GM21367 (cell line): ENCODE measurements around the gene CENPO.

Source experiments
- ATAC-seq: cut with Tn5 transposase; IDR thresholded peaks from one replicate; pipeline ENCODE4 v1.9.1; 2021; ENCODE audit not compliant: unreplicated experiment

The CENPO gene

GRCh38 chr2:24857746-24858145 is 64.5 kb downstream of the CENPO start:
- no peak for ATAC-seq

- ATAC-seq: no peak
Measured at GRCh38 chr2:24858996-24859395, 65.8 kb downstream of the CENPO start.

GRCh38 chr2:24859968-24860600 is 66.9 kb downstream of the CENPO start:
- ATAC-seq: no peak

- ATAC-seq: no peak
Measured at GRCh38 chr2:24860631-24861030, 67.4 kb downstream of the CENPO start.

GRCh38 chr2:24861500-24861899 is 68.3 kb downstream of the CENPO start:
- ATAC-seq: no peak

DNA sequence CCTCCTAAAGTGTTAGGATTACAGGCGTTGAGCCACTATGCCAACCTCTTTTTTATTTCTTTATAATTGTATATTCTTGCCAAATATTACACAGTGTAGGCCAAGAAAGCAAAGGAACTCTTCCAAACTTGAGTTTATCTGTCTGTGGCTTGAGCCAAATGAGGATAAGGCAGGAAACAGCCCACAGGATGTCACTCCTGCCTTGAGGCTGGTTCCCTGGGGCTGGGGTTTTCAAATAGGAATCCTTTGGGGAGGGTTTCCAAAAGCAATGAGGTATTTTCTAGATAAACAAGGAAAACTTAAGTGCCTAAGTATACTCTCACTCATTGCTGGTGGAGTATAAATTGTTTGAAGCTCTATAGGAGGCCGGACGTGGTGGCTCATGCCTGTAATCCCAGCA is 70.4 kb downstream of the CENPO start:
- ATAC-seq: no peak

GRCh38 chr2:24866946-24867345 is 73.7 kb downstream of the CENPO start:
- no peak for ATAC-seq

DNA sequence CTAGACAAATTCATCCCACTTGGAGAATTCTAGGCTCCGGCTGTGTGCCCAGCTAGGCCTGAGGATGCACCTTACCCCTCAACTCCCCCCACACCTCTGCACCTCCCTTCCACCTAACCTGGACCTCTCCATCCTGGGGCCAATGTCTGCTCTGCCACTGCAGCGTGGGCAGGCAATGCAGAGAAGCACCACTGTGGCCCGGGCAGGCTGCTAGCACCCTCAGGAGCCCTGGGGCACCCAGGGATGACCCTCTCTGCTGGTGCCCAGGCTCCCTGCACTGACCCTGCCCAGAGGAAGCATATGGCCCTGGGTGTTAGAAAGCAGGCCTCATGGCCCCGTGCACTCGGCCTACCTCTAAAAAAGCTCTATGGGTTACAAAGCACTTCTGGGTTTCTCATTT is 77.2 kb downstream of the CENPO start:
- no peak for ATAC-seq

DNA sequence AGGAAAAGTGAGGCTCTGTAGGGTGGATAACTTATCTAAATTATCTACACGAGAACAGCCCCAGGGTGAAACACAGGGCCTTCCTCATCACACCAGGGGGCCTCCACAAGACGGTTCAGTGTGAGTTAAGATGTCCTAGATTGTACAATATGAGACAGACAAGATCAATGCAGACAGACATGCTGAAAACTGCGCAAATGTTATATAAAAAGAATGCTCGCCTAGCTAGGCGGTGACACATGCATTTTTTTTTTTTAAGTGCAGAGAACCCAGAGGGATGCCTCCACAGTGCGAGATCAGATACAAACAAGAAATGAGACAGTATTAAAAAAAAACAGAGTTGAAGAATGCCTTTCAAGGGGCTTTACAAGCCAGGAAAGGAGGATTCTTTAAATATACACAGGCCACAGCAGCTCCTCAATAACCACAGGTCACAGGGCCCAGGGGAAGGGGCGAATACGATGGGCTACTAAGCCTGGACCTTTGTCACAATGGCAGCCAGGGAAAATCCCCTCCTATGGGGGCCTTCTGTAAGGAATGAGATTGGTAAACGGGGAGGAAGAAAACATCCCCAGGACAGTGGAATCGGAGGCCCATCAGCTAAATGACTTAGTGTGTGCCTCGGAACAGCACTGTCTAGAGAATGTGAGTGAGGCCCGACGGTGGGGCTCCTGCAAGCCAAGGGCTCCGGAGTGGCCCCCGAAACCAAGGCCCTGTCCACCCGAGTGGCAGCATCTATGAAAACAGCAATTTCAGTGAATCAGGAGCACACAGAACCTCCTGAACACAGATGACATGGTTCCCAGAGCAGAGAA is 77.9 kb downstream of the CENPO start:
- ATAC-seq: no peak

DNA sequence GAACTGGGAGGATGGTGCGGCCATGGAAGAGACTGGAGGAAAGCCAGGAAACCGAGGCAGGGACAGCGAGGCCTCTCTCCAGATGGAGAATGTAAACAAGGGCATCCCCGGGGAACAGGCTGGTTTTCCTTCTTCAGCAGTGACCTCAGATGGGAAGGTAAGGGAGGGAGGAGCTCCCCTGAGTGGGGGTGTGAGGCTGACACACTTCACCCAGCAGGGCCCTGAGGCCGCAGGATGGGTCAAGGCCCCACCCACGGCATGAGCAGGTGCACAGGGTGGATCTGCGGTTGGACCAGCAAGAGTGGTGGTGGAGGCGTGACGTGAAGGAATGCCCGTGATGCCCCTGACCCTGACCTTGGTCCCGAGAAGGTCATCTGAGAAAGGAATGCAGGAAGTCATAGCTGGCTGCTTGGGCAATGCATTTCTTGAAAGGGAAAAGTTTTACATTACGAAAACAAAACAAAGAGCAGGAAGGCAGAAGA is 78.7 kb downstream of the CENPO start:
- no peak for ATAC-seq
